GM19467 (cell line): ENCODE measurements around the gene PTPRK.

Experiments
- ATAC-seq: cut with Tn5 transposase; IDR thresholded peaks from one replicate; pipeline ENCODE4 v1.9.1; 2021; ENCODE audit warnings: mild to moderate bottlenecking, moderate library complexity; ENCODE audit not compliant: unreplicated experiment

The PTPRK gene

DNA sequence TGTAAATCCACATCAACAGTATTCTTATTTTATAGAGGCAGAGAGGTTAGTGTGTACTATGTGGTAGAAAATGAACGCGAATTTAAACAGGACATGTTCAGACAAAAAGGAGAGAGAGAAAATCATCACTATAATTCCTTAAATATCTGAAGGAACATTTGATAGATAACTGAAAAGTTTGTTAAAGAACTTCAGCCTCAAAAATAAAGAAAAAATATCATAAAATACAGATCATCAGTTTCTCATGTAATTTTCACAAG is 169.2 kb downstream of the PTPRK start:
- ATAC-seq = no peak

- ATAC-seq = no peak
These were observed 169.8 kb downstream of the PTPRK start for GRCh38 chr6:128350416-128351254.

DNA sequence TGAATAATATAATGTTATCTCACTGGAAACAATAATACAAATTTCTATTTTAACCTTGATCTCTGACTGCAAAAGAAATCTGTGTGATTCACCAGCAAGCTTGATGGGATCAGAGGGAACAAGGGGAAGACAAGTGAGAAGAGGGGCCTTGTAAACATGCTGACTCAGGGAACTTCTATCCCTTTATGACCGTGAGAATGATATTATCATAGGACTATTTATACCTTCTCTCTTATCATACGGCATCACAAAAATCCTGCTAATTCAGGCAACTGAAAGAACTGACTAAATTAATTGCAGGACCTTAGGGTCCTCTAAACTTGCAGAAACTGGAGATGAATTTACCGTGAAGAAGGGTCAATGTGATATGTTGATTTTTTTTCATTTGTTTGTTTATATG is 173.3 kb downstream of the PTPRK start:
- ATAC-seq = no peak

- ATAC-seq = no peak
These were observed 173.8 kb downstream of the PTPRK start for GRCh38 chr6:128346569-128346968.

DNA sequence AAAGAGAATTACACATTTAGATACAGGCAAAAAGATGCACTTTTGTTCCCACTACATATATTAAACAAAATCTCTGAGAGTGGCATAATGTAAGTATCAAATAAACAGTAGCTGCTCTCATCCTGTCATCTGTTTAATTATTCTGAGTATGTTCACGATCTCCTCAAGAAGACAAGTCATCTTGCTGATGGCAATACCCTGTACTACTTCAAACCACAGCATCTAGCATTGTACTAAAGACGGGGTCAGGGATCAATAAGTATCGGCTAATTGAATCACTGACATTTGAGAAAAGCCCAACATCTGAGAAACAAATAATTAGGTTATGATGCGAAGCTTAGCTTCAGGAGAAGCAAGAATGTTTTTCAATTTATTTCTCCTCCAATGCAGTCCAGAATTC is 175.1 kb downstream of the PTPRK start:
- no peak for ATAC-seq

GRCh38 chr6:128343706-128344105 is 176.7 kb downstream of the PTPRK start:
- no peak for ATAC-seq

DNA sequence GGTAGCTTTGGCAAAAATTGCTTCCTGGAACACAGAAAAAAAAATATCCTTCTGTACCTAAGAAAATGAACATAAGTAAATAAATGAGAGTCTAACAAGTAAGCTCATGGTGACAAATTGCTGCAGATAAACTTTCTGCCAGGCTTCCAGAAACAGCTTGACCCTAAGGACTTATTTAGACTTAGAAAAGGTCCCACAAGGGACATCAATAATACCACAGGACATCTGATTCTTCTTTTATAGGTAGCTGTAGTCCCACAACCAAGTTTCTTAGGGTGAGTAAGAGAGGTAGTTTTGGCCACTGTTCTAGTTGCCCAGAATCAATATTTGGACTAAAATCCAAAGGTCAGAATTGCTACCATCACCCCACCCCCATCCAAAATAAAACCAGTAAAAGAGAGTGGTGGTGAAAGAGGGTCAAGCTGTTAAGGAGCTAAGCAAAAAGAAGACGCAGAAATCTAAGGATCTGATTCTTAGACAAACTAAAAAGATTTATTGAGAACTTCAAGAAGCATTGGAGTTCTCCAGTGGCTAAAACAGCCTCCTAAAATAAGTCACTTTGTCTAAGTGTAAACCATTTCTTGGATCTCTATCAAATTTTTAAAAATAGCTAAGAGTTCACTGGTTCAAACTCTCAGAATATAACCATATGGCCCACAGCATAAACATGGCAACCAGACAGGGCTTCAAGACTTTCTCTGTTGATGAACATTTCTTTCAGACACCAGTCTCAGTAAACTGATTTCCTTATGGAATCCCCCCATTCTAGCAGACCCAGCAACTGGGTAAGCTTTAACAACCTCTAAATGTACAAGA is 180.6 kb downstream of the PTPRK start:
- no peak for ATAC-seq

- no peak for ATAC-seq
These were observed 182.8 kb downstream of the PTPRK start for GRCh38 chr6:128337619-128338018.

DNA sequence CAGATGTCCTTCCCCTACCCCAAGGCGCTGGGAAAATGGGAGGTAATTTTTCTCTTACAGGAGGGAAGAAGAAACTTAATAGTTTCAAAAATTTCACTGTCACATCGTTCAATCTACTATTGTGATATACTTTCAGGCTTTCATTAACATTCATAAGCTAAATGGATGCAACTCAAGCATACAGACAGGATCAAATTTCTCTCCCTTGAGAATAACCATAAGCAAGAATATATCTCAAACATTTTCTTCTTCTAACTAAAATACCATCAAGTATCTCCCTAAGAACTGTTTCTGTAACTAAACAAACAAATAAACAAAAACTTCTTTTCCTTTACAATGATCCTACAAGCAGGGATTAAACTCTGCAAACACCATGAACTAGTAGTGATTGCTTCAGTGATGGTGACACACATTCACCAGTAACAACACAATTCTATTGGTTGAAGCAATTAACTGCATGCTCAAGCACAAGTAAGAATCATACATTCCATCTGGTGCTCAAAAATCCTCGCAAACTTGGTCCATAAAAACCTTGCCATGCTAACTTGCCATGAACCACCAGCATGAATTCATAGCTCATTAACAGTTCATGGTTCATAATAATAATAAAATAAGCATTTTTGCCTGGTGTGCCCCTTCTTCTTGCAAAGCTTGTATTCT is 183.8 kb downstream of the PTPRK start:
- ATAC-seq = no peak

DNA sequence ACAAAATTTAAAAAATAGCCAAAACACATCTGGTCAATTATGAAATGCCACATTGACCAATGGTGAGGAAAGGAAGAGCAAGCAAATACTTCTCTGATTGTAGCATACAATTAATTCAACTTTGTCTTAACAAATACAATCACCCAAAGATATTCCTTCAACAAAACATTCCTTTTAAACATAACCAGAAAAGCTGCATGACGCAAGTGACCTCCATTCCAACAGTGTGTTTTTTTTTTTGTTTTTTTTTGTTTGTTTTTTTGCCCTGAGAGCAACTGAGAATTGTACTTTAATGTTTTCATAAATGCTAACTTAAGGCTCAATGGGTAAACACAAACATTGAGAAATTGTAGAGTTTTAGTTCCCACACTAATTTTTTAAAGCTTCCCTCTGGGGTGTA is 184.4 kb downstream of the PTPRK start:
- no peak for ATAC-seq

DNA sequence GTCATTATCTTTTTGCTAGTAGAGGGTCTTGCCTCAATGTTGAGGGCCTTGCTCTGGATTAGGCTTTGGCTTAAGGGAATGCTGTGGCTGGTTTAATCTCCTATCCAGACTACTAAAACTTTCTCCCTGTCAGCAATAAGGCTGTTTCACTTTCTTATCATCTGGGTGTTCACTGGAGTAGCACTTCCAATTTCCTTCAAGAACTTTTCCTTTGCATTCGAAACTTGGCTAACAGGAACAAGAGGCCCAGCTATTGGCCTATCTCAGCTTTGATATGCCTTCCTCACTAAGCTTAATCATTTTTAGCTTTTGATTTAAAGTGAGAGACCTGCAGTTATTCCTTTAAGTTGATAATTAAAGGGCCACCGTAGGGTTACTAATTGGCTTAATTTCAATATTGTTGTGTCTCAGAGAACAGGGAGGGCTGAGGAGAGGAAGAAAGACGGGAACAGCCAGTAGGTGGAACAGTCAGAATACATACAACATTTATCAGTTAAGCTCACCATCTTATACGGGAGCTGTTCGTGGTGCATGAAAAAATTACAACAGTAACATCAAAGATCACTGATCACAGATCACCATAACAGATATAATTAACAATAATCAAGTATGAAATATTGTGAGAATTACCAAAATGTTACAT is 186.7 kb downstream of the PTPRK start:
- ATAC-seq = no peak

GRCh38 chr6:128327890-128328289 is 192.5 kb downstream of the PTPRK start:
- ATAC-seq = peak; percentile 86

DNA sequence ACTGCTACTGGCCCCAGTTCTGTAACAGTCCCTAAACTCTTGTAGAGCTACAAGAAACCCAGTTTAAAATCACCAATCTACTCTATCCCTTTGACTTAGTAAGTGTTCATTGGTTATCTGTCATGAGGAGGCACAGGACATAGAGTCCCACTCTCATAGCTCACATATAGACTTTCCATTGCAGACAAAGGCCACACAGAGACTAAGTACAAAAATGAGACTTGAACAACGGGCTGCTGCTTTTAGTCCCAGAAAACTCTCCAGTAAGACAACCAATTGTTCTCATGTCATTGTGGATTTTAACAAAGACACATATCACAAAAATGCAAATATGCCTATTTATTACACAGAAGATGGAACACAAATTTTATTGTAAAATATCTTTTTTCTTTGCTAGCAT is 197.4 kb downstream of the PTPRK start:
- no peak for ATAC-seq

DNA sequence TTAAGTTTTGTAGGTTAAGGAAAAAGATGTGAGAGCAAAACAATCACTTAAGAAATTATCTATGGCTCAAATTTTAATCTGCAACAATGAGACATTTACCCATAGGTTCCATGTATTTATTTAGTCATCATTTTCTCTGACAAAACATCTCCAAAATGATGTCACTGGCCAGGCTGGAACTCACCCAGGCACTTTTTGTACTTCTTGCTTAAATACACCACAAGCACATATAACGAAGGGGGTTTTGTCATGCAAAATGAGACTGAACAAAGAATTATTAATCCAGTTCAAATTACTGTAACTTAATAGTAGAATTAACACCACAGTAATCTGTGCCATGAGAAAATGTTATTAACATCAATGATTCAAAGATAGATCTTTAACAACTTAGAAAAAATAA is 200.5 kb downstream of the PTPRK start:
- ATAC-seq = no peak

- no peak for ATAC-seq
These were observed 201.2 kb downstream of the PTPRK start for GRCh38 chr6:128319157-128319556.

GRCh38 chr6:128316258-128316929 is 204.0 kb downstream of the PTPRK start:
- no peak for ATAC-seq

- ATAC-seq = no peak
These were observed 206.2 kb downstream of the PTPRK start for GRCh38 chr6:128314190-128314589.

- peak; percentile 80 for ATAC-seq
These were observed 208.3 kb downstream of the PTPRK start for GRCh38 chr6:128311944-128312570.

GRCh38 chr6:128310451-128310850 is 209.9 kb downstream of the PTPRK start:
- no peak for ATAC-seq

- ATAC-seq = no peak
These were observed 212.7 kb downstream of the PTPRK start for GRCh38 chr6:128307671-128308070.
